Measurements from ENCODE around the gene ANK3.

GRCh38 chr10:60423920-60424319 is 34.2 kb upstream of the ANK3 start:
- TF ChIP-seq CTCF (IDR thresholded peaks at IDR 0.05) (no peak), POLR2A (IDR thresholded peaks at IDR 0.05) (no peak)

Measured in testis (tissue), 2 donors.